ENCODE data around the gene PRKAB1. TPM values are rescaled to one million over a fixed set of nuclear protein-coding genes. Genes with fewer than 3 reads are reported as not detected.

Gene PRKAB1
- total and polyA plus RNA-seq, 7 donors, result 9.0 to 16.7 (median 11.9) TPM

- TF ChIP-seq, protein P1, sequence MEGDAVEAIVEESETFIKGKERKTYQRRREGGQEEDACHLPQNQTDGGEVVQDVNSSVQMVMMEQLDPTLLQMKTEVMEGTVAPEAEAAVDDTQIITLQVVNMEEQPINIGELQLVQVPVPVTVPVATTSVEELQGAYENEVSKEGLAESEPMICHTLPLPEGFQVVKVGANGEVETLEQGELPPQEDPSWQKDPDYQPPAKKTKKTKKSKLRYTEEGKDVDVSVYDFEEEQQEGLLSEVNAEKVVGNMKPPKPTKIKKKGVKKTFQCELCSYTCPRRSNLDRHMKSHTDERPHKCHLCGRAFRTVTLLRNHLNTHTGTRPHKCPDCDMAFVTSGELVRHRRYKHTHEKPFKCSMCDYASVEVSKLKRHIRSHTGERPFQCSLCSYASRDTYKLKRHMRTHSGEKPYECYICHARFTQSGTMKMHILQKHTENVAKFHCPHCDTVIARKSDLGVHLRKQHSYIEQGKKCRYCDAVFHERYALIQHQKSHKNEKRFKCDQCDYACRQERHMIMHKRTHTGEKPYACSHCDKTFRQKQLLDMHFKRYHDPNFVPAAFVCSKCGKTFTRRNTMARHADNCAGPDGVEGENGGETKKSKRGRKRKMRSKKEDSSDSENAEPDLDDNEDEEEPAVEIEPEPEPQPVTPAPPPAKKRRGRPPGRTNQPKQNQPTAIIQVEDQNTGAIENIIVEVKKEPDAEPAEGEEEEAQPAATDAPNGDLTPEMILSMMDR (IDR thresholded peaks at IDR 0.05), result no peak
These were observed 50.2 kb downstream of the PRKAB1 start for GRCh38 chr12:119718141-119718540.

GRCh38 chr12:119720349-119720748, 52.4 kb downstream of the PRKAB1 start:
- TF ChIP-seq, protein P1 (IDR thresholded peaks at IDR 0.05), result no peak
- H3K4me1 ChIP-seq, result peaks cover 15% of the 10 kb centered on the region
- DNase-seq (no peak), ATAC-seq (no peak)
- no peaks in the 10 kb centered on the region for H3K27me3 ChIP-seq (ENCODE audit: insufficient read depth in 3 of 3, low read length in 2 of 3)
- intact Hi-C loops (cut with DNase I), result no loop called here
- H3K36me3 ChIP-seq (ENCODE audit: insufficient read depth in 1 of 2, low read depth in 1 of 2), result no peaks in the 10 kb centered on the region
- no peak overlapping the region for H3K4me3 ChIP-seq
- no peak overlapping the region for H3K27ac ChIP-seq
- H3K9me3 ChIP-seq, result no peaks in the 10 kb centered on the region

More at GRCh38 chr12:119718141-119718540, 50.2 kb downstream of the PRKAB1 start:
- ATAC-seq (no peak), DNase-seq (no peak)
- intact Hi-C loops (cut with DNase I), result no loop called here
- Histone ChIP-seq H3K4me3 (no peak overlapping the region), H3K9me3 (no peaks in the 10 kb centered on the region), H3K27ac (no peak overlapping the region), H3K36me3 (ENCODE audit: insufficient read depth in 1 of 2, low read depth in 1 of 2) (no peaks in the 10 kb centered on the region), H3K4me1 (peaks cover 18% of the 10 kb centered on the region), H3K27me3 (ENCODE audit: insufficient read depth in 3 of 3, low read length in 2 of 3) (no peaks in the 10 kb centered on the region)
- 94 to 97% (median 96%) methylated on average over 17 of the region's 17 CpGs for WGBS, 3 donors

DNA sequence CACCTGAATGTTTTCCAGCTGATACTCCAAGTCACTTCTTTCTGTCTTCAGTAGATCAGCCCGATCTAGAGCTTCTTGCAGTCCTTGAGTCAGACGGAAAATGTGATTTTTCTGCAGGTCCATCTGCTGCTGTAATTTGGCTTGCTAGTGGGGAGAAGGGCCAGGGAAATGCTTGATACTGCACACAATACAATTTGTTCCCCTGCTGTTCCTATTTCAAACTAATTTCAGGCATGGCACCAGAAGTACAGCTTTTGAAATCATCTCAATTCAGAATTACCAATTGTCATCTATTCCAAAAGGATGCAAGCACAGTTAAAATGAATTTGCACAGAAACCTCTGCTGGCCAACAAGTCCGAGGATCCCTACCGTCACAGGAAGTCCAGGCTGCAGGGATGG, 53.4 kb downstream of the PRKAB1 start:
- no peaks in the 10 kb centered on the region for H3K9me3 ChIP-seq
- H3K4me3 ChIP-seq, result no peak overlapping the region
- H3K36me3 ChIP-seq (ENCODE audit: insufficient read depth in 1 of 2, low read depth in 1 of 2), result no peaks in the 10 kb centered on the region
- ATAC-seq (no peak), DNase-seq (no peak)
- peaks cover 7% of the 10 kb centered on the region for H3K4me1 ChIP-seq
- no peaks in the 10 kb centered on the region for H3K27me3 ChIP-seq (ENCODE audit: insufficient read depth in 3 of 3, low read length in 2 of 3)
- 62 to 71% (median 64%) methylated on average over 4 of the region's 4 CpGs for WGBS, 3 donors
- intact Hi-C loops (cut with DNase I), result no loop called here
- TF ChIP-seq, protein P1 (IDR thresholded peaks at IDR 0.05), result no peak
- no peak overlapping the region for H3K27ac ChIP-seq

- Histone ChIP-seq H3K27ac (no peak overlapping the region), H3K4me1 (no peaks in the 10 kb centered on the region), H3K36me3 (ENCODE audit: insufficient read depth in 1 of 2, low read depth in 1 of 2) (no peaks in the 10 kb centered on the region), H3K9me3 (no peaks in the 10 kb centered on the region), H3K4me3 (no peak overlapping the region), H3K27me3 (ENCODE audit: insufficient read depth in 3 of 3, low read length in 2 of 3) (no peaks in the 10 kb centered on the region)
- WGBS, 3 donors, result 72 to 77% (median 75%) methylated on average over 4 of the region's 4 CpGs
- DNase-seq, result no peak
- TF ChIP-seq, protein P1 (IDR thresholded peaks at IDR 0.05), result no peak
- intact Hi-C loops (cut with DNase I), result no loop called here
- peak in 2 of 4 donors; percentile 54 to 77 for ATAC-seq
These were observed 57.6 kb downstream of the PRKAB1 start for GRCh38 chr12:119725523-119725922.

Measured in psoas muscle (tissue), 8 donors.